Fibroblast of mammary gland (primary cell): ENCODE data around the gene FMR1NB.

Experiments
- DNase-seq: peaks from one replicate; pipeline ENCODE4 v3.0.0-alpha.2; 2010; ENCODE audit warnings: low read depth
- H3K4me3 ChIP-seq: 2 replicates; pipeline ENCODE4 v1.5.1; 2011; ENCODE audit warnings: low read depth, mild to moderate bottlenecking, low read length, moderate library complexity; ENCODE audit not compliant: control insufficient read depth
- CTCF ChIP-seq: conservative IDR thresholded peaks from 2 replicates; pipeline ENCODE4 v1.5.1; 2011; ENCODE audit warnings: low read depth, low read length, inconsistent platforms; ENCODE audit not compliant: control insufficient read depth, insufficient read depth

FMR1NB gene

GRCh38 chrX:147981038-147981752, at the start of gene FMR1NB:
Gene FMR1NB (plus strand): TSS chrX:147981337. CDS start chrX:147981403, 66 bp downstream.
- no peak within 1 kb of the TSS for H3K4me3 ChIP-seq
- TF ChIP-seq CTCF = no peak
- no peak for DNase-seq

GRCh38 chrX:147933815-147934214, 47.3 kb upstream of the FMR1NB start:
- DNase-seq = no peak
- TF ChIP-seq CTCF = no peak
- H3K4me3 ChIP-seq = no peak overlapping the region

GRCh38 chrX:147935156-147935758, 45.9 kb upstream of the FMR1NB start:
- TF ChIP-seq CTCF = no peak
- H3K4me3 ChIP-seq = no peak overlapping the region
- DNase-seq = no peak

- H3K4me3 ChIP-seq = no peak overlapping the region
- DNase-seq = no peak
- no peak for TF ChIP-seq CTCF
Observed at GRCh38 chrX:147945286-147945685, 35.9 kb upstream of the FMR1NB start.

GRCh38 chrX:147948531-147948930, 32.6 kb upstream of the FMR1NB start:
- DNase-seq = no peak
- H3K4me3 ChIP-seq = no peak overlapping the region
- no peak for TF ChIP-seq CTCF

- no peak for TF ChIP-seq CTCF
- no peak overlapping the region for H3K4me3 ChIP-seq
- no peak for DNase-seq
Observed at GRCh38 chrX:147950352-147950751, 30.8 kb upstream of the FMR1NB start.
